Activated CD4-positive, alpha-beta memory T cell treated with anti-CD3 and anti-CD28 coated beads for 36 hours (primary cell): ENCODE measurements around the gene STPG1. TPM values are rescaled to one million over a fixed set of nuclear protein-coding genes. Genes with fewer than 3 reads are reported as not detected.

Experiments used
- CTCF ChIA-PET: fragments of 350-600 bp; sonication (Branson Sonifier 250); formaldehyde crosslinking; loops from one replicate; lab custom pipeline; 2021; ENCODE audit warnings: antibody characterized with exemption, inconsistent platforms; lab: Charles Lee
- POLR2A ChIA-PET: fragments of 350-600 bp; sonication (Branson Sonifier 250); formaldehyde crosslinking; loops from one replicate; lab custom pipeline; 2021; ENCODE audit warnings: antibody characterized with exemption; lab: Charles Lee
- DNase-seq: peaks from one replicate; pipeline ENCODE4 v3.0.0-alpha.2; 2020
- H3K27ac Mint-ChIP-seq: one replicate; pipeline ENCODE4 v1.8.0; 2021; ENCODE audit warnings: mixed read lengths
- H3K27me3 Mint-ChIP-seq: one replicate; pipeline ENCODE4 v1.8.0; 2021; ENCODE audit warnings: mixed read lengths
- H3K36me3 Mint-ChIP-seq: one replicate; pipeline ENCODE4 v1.8.0; 2021; ENCODE audit warnings: mixed read lengths
- H3K4me1 Mint-ChIP-seq: one replicate; pipeline ENCODE4 v1.8.0; 2021; ENCODE audit warnings: low read depth, mixed read lengths
- H3K4me3 Mint-ChIP-seq: one replicate; pipeline ENCODE4 v1.8.0; 2021; ENCODE audit warnings: mild to moderate bottlenecking, mixed read lengths
- H3K9me3 Mint-ChIP-seq: one replicate; pipeline ENCODE4 v1.8.0; 2021; ENCODE audit warnings: mixed read lengths
- intact Hi-C: fragments of 100-400 bp; cut with micrococcal nuclease; formaldehyde crosslinking; loops from one replicate; pipeline ENCODE4 v1.15.1; 2023
- total RNA-seq, 2 experiments: library from RNA; stranded (reverse); gene quantifications; one replicate each; pipeline ENCODE4 v1.2.3, GENCODE V29; 2021

STPG1 gene
- total RNA-seq, 2 experiments from 2014 or later: 7.5 to 8.3 TPM

DNA sequence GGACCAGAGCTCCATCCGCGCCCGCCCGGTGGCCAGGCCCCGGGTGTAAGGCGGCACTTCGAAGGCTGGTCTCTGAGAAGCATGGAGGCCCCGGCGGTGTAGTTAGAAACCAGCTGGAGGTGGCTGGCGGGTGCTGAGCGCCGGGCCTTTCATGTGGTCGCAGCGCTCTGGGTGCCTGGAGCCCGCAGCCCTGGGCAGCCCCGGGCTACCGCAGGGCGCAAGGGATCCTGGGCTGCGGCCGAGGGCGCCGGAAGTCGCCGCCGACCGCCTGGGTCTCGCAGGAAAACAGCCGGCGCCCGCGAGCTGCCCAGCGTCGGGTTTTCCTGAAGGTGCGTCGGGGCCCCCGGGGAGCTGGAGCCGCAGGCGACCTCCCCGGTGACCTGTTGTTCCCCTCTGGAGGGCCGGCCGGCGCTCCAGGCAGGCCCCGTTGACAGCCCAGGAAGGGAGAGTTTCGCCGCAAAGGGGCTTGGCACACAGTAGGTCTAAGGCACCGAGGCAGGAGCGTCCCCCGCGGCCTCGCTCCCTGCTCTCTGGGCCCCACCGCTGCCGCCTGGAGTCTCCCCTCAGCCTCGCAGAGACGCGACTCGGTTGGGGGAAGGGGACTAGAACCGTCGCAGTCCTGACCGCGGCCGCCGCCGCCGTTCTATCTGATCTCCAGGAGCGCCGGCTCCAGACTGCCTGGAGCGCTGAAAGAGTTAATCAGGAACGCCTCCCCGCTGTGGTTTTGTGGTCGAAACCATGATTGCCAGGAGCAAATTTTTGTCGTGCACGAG is 91.7 kb downstream of the STPG1 start:
- Mint-ChIP-seq H3K9me3 (no peaks in the 10 kb centered on the region), H3K4me1 (peaks cover 37% of the 10 kb centered on the region), H3K27me3 (peaks cover 69% of the 10 kb centered on the region), H3K36me3 (no peaks in the 10 kb centered on the region), H3K4me3 (peak overlapping the region; percentile 71), H3K27ac (no peak overlapping the region)
- ChIA-PET POLR2A (interaction anchor here (1.1 to 1.7 kb wide), 4 partner anchors 44 to 162 kb away, joined by 3 to 4 read pairs (median 4); no protein-coding TSS in a partner anchor), CTCF (interaction anchor here (0.6 to 4.8 kb wide), 10 partner anchors 9 to 172 kb away, joined by 3 to 64 read pairs (median 8); no protein-coding TSS in a partner anchor)
- intact Hi-C loops: loop anchor here (1.0 to 5.0 kb wide), 6 partner anchors 13 to 171 kb away; no protein-coding TSS in a partner anchor
- DNase-seq: peak; percentile 86

DNA sequence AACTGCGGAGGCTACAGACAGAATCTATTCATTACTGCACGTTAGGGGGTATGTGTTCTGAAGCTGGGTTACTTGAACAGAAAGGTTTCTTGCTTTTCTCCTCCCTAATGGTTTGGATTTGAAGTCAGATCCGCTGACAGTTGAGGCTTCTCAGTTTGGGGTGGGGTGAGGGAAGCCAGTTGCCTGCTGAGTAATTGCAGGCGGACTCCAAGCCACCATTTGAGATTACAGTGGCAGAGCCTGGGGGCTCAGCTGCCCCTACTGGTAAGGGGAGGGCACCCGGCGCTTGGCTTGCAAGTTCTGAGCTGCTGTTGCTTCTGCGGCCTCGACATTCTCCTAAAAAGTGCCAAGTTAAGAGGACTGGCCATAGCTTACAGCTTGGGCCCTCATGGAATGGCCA is 92.5 kb downstream of the STPG1 start:
- no peaks in the 10 kb centered on the region for H3K36me3 Mint-ChIP-seq
- H3K27ac Mint-ChIP-seq: no peak overlapping the region
- intact Hi-C loops: loop anchor here (2.0 to 5.0 kb wide), 4 partner anchors 30 to 170 kb away; no protein-coding TSS in a partner anchor
- peak overlapping the region; percentile 65 for H3K4me3 Mint-ChIP-seq
- ChIA-PET POLR2A (interaction anchor here (1.7 kb wide), 1 partner anchor 45 kb away, joined by 4 read pairs; no protein-coding TSS in a partner anchor), CTCF (interaction anchor here (1.0 to 4.8 kb wide), 7 partner anchors 9 to 171 kb away, joined by 4 to 64 read pairs (median 10); no protein-coding TSS in a partner anchor)
- peaks cover 65% of the 10 kb centered on the region for H3K27me3 Mint-ChIP-seq
- H3K4me1 Mint-ChIP-seq: peaks cover 37% of the 10 kb centered on the region
- no peaks in the 10 kb centered on the region for H3K9me3 Mint-ChIP-seq
- peak; percentile 39 for DNase-seq

DNA sequence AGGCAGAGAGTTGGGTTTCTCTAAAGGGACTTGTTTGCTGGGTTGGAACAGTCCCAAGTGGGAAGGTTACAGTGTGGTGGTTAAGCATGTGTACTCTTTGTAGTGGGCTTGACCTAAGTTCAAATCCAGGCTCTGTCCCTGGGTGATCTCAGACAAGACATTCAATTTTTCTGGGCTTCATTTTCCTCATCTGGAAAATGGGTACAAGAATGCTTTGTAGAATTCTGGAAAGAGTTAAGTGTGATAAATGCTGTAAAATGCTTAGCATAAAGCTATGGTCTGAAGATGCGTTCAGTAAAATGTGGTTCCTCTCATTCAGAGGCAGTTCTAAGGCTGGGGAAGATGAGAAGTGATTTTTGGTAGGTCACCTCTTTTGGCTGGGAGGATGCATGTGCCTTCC is 93.6 kb downstream of the STPG1 start:
- Mint-ChIP-seq H3K36me3 (no peaks in the 10 kb centered on the region), H3K4me1 (peaks cover 37% of the 10 kb centered on the region), H3K27ac (no peak overlapping the region), H3K27me3 (peaks cover 60% of the 10 kb centered on the region), H3K4me3 (no peak overlapping the region), H3K9me3 (no peaks in the 10 kb centered on the region)
- intact Hi-C loops: loop anchor here (2.0 to 5.0 kb wide), 4 partner anchors 31 to 169 kb away; no protein-coding TSS in a partner anchor
- ChIA-PET CTCF (interaction anchor here (1.7 to 4.8 kb wide), 3 partner anchors 10 to 121 kb away, joined by 7 to 64 read pairs (median 14); no protein-coding TSS in a partner anchor), POLR2A (no interaction called here)
- DNase-seq: no peak

DNA sequence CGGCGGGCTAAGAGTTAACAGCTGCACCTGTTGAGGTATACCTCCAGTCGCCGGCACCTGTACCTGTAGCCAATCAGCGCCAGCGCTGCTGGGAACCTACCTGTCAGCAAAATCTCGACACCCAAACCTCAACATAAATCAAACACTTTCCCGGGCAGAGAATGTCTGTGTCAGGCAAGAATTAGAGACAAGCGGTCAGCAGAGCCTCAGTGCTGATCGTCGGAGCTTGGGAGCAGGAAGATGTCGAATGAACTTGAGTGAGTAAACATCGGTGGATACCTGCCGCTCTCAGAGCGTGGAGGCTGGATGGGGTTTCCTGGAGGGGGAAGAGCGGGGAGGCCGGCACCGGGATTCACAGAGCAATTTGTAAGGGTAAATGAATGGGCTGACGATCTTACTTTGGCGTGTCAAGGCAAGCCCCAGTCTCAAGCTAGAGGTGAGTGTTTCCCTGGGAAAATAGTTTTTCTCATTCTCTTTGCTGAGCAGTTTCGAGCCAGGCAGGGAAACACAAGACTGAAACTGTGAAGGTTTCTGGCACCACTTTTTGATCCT is 94.2 kb downstream of the STPG1 start, which contains the start of gene GRHL3:
TSS of gene GRHL3 (plus strand) at position 46 of the 552 bp plus-strand sequence. CDS start at position 241, 195 bp downstream.
- ChIA-PET POLR2A (no interaction called here), CTCF (interaction anchor here (1.7 to 4.8 kb wide), 2 partner anchors 73 to 121 kb away, joined by 7 to 64 read pairs; no protein-coding TSS in a partner anchor)
- peaks cover 37% of the 10 kb centered on the region for H3K4me1 Mint-ChIP-seq
- H3K27ac Mint-ChIP-seq: no peak within 1 kb of the TSS
- H3K9me3 Mint-ChIP-seq: no peaks in the 10 kb centered on the region
- no peak within 1 kb of the TSS for H3K4me3 Mint-ChIP-seq
- no peaks in the 10 kb centered on the region for H3K36me3 Mint-ChIP-seq
- peak; percentile 28 for DNase-seq
- peaks cover 59% of the 10 kb centered on the region for H3K27me3 Mint-ChIP-seq
- intact Hi-C loops: no loop called here

DNA sequence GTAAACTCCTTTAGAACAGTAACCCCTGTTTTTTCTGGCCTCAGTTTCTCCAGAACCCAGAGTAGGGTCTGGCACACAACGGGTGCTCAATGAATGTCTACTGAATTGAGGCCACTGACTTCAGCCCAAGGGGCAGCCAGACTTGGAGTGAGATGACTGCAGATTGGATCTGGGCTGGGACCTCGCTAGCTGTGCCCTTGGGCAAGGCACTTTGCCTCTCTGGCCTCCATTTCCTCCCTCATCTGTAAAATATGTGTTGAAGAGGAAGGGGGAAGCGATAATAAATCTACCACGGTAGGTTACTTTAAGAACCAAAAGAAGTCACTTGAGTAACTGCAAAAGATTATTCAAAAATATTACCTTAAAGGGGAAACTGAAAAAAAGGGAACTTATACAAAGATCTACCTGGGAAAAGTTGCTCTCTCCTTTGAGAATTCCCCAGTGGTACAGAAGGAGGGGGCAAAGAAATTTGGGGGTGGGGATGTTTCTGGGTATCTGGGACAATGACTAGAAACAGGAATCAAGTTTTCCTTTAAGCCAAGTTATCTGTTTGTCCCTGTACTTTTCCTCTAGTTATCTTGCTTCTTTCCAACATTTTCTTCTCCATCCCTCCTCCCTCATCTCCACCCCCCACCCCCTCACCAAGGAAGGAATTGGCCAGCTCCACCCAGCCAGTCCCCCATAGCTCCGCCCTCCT is 94.8 kb downstream of the STPG1 start:
- no peaks in the 10 kb centered on the region for H3K9me3 Mint-ChIP-seq
- DNase-seq: no peak
- intact Hi-C loops: no loop called here
- peaks cover 37% of the 10 kb centered on the region for H3K4me1 Mint-ChIP-seq
- ChIA-PET POLR2A (no interaction called here), CTCF (interaction anchor here (1.7 kb wide), 1 partner anchor 120 kb away, joined by 7 read pairs; no protein-coding TSS in a partner anchor)
- peaks cover 55% of the 10 kb centered on the region for H3K27me3 Mint-ChIP-seq
- no peaks in the 10 kb centered on the region for H3K36me3 Mint-ChIP-seq
- no peak overlapping the region for H3K4me3 Mint-ChIP-seq
- H3K27ac Mint-ChIP-seq: no peak overlapping the region

DNA sequence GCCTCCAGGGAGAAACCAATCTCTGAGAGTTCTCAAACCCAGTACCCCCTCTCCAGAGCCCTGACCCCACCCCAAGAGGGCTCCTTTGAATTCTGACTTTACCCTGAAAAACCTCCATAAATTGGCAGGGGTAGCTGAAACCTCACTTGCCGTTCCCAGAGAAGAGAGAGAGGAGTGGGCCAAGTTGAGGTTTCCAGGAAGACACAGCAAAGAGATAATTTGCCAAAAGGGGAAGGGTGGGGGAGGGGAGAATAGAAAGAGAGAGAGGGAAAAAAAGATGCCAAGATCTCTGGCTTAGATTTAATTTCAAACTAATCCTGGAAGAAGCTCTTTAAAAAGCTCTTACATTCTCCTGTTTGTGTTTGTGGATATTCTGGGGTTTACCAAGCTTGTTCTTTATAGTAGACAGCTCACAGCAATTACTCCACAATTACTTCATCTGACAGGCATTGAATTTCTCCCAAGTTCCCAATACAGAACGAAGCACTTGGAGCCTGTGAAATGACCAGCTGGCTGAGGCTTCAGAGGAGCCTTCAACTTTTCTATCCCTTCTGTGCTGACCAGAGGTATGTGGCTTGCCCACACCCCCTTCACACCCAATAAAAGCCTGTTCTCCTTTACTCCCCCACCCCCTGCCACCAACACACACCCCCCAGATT is 95.5 kb downstream of the STPG1 start:
- Mint-ChIP-seq H3K27ac (no peak overlapping the region), H3K36me3 (no peaks in the 10 kb centered on the region), H3K9me3 (no peaks in the 10 kb centered on the region), H3K4me3 (no peak overlapping the region), H3K27me3 (peaks cover 52% of the 10 kb centered on the region), H3K4me1 (peaks cover 37% of the 10 kb centered on the region)
- DNase-seq: no peak
- intact Hi-C loops: no loop called here
- ChIA-PET POLR2A (no interaction called here), CTCF (no interaction called here)

DNA sequence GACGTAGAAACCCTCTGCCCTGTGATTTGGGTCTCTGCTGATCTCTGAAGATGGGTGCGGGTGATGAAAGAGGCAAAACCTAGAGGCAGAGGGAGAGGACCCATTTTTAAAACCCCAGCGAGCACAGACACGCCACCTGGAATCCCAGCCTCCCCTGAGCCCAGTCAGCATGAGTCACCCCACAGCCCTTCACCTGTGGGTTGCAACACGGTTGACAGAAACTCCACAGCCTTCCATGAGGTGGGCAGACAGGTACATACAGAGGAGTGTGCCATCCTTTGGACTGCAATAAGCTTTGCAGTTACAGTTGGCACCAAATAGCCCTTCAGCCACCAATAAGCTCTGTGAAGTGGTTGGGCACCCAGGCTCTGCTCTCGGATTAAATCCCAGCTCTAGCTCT is 96.5 kb downstream of the STPG1 start:
- POLR2A ChIA-PET: no interaction called here

DNA sequence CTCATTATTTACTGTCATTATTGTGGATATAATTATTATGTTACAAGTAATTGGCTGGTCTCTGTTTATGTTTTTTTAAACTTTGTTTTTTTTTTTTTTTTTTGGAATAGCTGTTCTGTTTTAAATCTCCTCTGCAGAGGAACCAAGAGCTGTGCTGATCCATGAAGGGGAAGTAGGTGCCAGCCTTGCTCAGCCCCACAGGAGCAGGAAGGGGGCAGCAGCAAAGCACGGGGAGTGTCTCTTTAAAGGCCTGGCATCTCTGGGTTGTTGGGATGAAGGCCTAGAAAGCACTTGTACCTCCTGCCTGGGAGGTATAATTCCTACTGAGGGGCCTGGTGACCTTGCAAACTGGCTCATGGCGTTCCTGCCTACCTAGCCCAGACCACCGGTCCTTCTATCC is 96.9 kb downstream of the STPG1 start:
- H3K4me1 Mint-ChIP-seq: peaks cover 30% of the 10 kb centered on the region
- no peaks in the 10 kb centered on the region for H3K9me3 Mint-ChIP-seq
- intact Hi-C loops: no loop called here
- peaks cover 44% of the 10 kb centered on the region for H3K27me3 Mint-ChIP-seq
- ChIA-PET POLR2A (no interaction called here), CTCF (no interaction called here)
- no peak overlapping the region for H3K4me3 Mint-ChIP-seq
- no peak for DNase-seq
- H3K27ac Mint-ChIP-seq: no peak overlapping the region
- H3K36me3 Mint-ChIP-seq: no peaks in the 10 kb centered on the region

More for the DNA sequence above, 96.5 kb downstream of the STPG1 start:
- no peak overlapping the region for H3K27ac Mint-ChIP-seq
- no peaks in the 10 kb centered on the region for H3K36me3 Mint-ChIP-seq
- intact Hi-C loops: no loop called here
- no peak overlapping the region for H3K4me3 Mint-ChIP-seq
- no peak for DNase-seq
- H3K9me3 Mint-ChIP-seq: no peaks in the 10 kb centered on the region
- H3K27me3 Mint-ChIP-seq: peaks cover 44% of the 10 kb centered on the region
- CTCF ChIA-PET: no interaction called here
- peaks cover 31% of the 10 kb centered on the region for H3K4me1 Mint-ChIP-seq

DNA sequence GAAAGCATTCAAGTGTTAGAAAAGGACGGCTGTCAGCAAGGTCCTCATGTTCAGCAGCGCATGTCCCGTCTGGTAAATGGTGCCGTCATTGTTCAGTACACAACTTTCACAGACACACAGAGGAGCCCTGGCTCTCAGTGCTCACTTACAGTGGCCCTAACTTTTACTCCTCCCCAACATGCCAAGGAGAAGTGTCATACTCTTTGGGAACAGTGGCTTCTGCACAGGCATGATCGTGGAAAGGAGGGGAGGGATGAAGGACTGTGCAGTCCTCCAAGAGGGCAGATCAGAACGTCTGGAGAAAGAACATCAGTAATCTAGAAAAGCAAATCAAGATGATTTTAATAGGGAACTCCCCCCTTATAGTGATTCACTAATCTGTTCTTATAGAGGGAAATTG is 98.2 kb downstream of the STPG1 start:
- intact Hi-C loops: no loop called here
- Mint-ChIP-seq H3K4me1 (peaks cover 18% of the 10 kb centered on the region), H3K4me3 (no peak overlapping the region), H3K9me3 (no peaks in the 10 kb centered on the region), H3K27me3 (peaks cover 32% of the 10 kb centered on the region), H3K36me3 (no peaks in the 10 kb centered on the region), H3K27ac (no peak overlapping the region)
- CTCF ChIA-PET: no interaction called here
- POLR2A ChIA-PET: no interaction called here
- no peak for DNase-seq

DNA sequence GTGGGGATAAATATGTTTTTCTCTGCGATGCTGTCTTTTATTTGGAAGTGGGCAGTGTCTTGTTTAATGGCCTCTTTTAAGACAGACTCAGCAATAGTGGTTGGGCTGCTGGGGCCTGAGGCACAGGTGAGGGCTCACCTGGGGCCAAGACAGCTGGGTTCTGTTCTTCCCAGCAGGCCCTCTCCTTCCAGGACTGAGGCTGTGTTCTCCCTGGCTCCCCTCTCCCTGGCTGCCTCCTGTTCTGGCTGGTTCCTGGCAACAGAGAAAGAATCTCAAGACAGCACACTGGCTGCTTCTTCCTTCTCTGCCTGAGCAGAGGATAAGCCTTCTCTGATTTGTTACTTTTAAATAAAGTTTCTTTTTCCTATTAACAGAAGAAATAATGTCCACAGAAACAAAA is 101.8 kb downstream of the STPG1 start:
- CTCF ChIA-PET: interaction anchor here (1.2 to 2.0 kb wide), 3 partner anchors 10 to 112 kb away, joined by 4 to 7 read pairs (median 7); no protein-coding TSS in a partner anchor
- no peaks in the 10 kb centered on the region for H3K36me3 Mint-ChIP-seq
- no peak overlapping the region for H3K4me3 Mint-ChIP-seq
- H3K9me3 Mint-ChIP-seq: no peaks in the 10 kb centered on the region
- H3K27me3 Mint-ChIP-seq: peaks cover 9% of the 10 kb centered on the region
- intact Hi-C loops: no loop called here
- POLR2A ChIA-PET: no interaction called here
- peaks cover 3% of the 10 kb centered on the region for H3K4me1 Mint-ChIP-seq
- DNase-seq: no peak
- no peak overlapping the region for H3K27ac Mint-ChIP-seq

DNA sequence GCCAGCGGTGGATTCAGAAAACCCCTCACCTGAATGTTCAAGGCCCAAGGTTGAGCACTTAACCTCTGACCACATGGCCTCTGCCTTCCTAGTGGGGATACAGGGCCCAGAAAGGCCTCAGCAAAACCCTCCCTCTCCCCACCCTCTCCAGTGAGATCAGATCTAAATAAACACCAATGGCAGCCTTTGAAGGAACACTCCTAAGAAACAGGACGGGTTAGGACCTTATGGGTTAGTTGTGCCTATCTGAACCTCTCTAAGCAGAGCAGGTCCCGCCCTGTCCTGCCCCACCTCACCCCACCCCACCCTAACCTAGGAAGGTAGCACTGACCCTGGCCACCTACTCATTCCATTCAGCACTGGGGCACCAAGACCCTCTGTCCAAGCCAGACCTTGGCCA is 102.3 kb downstream of the STPG1 start:
- no peak for DNase-seq
- H3K27me3 Mint-ChIP-seq: peaks cover 9% of the 10 kb centered on the region
- no peak overlapping the region for H3K27ac Mint-ChIP-seq
- no peaks in the 10 kb centered on the region for H3K9me3 Mint-ChIP-seq
- H3K36me3 Mint-ChIP-seq: no peaks in the 10 kb centered on the region
- no peak overlapping the region for H3K4me3 Mint-ChIP-seq
- CTCF ChIA-PET: no interaction called here
- intact Hi-C loops: no loop called here
- H3K4me1 Mint-ChIP-seq: peaks cover 3% of the 10 kb centered on the region
- POLR2A ChIA-PET: no interaction called here
